B cell (primary cell): ENCODE measurements around the gene ZNF415. TPM values are rescaled to one million over a fixed set of nuclear protein-coding genes. Genes with fewer than 3 reads are reported as not detected.

Source experiments
- ATAC-seq: fragments of 200-7000 bp; cut with Tn5 transposase; one replicate; pipeline ENCODE4 v1.10.0; 2021; ENCODE audit warnings: low read depth, mild to moderate bottlenecking, moderate number of reproducible peaks, moderate library complexity
- CTCF ChIA-PET: fragments of 350-600 bp; sonication (Branson Sonifier 250); formaldehyde crosslinking; loops from one replicate; lab custom pipeline; 2021; ENCODE audit warnings: antibody characterized with exemption, inconsistent platforms; lab: Charles Lee
- POLR2A ChIA-PET: fragments of 350-600 bp; sonication (Branson Sonifier 250); formaldehyde crosslinking; loops from one replicate; lab custom pipeline; 2021; ENCODE audit warnings: antibody characterized with exemption; lab: Charles Lee
- DNase-seq: peaks from one replicate; pipeline ENCODE4 v3.0.0; 2013
- H2AFZ ChIP-seq: 2 replicates; pipeline ENCODE4 v1.6.1; 2012; ENCODE audit warnings: mild to moderate bottlenecking, low read depth, low read length; ENCODE audit not compliant: insufficient read depth, poor library complexity, severe bottlenecking
- H3K27ac ChIP-seq, 2 donors: 1 replicate in 1 of 2; 2 replicates in 1 of 2; pipeline ENCODE4 v1.5.1; 2012 to 2013; ENCODE audit warnings: low read length in 2 of 2, mild to moderate bottlenecking in 2 of 2, moderate library complexity in 1 of 2
- H3K27me3 ChIP-seq, 4 experiments: fragments of 200-600 bp in 1 of 4; sonication (generic) in 1 of 4; replicated peaks in 1 of 4; 1 replicate in 2 of 4; 2 replicates in 2 of 4; pipeline versions ENCODE4 v1.6.1 to v1.7.0; 2013 to 2016; ENCODE audit warnings: low read length in 3 of 4, mild to moderate bottlenecking in 2 of 4, mixed read lengths in 1 of 4, moderate library complexity in 1 of 4; ENCODE audit not compliant: insufficient read depth in 4 of 4, control insufficient read depth in 3 of 4; ENCODE audit errors: control extremely low read depth in 1 of 4
- H3K36me3 ChIP-seq, 2 experiments: replicated peaks in 1 of 2; 1 replicate in 1 of 2; 2 replicates in 1 of 2; pipeline versions ENCODE4 v1.6.1 to v1.7.1; 2013; ENCODE audit warnings: low read length in 1 of 2; ENCODE audit not compliant: insufficient read depth in 2 of 2, control insufficient read depth in 1 of 2; ENCODE audit errors: control extremely low read depth in 1 of 2, extremely low read depth in 1 of 2
- H3K4me1 ChIP-seq, 2 donors: fragments of 200-600 bp in 1 of 2; sonication (generic) in 1 of 2; 1 replicate in 1 of 2; 2 replicates in 1 of 2; pipeline versions ENCODE4 v1.5.1 to v1.6.1; 2013 to 2017; ENCODE audit warnings: low read length in 2 of 2; ENCODE audit not compliant: control insufficient read depth in 2 of 2, insufficient read depth in 2 of 2
- H3K4me2 ChIP-seq: replicated peaks from 2 replicates; pipeline ENCODE3; 2012; ENCODE audit warnings: mild to moderate bottlenecking, low read depth, low read length; ENCODE audit not compliant: poor library complexity, severe bottlenecking
- H3K4me3 ChIP-seq, 5 experiments: fragments of 200-600 bp in 1 of 5; sonication (generic) in 1 of 5; 1 replicate in 3 of 5; 2 replicates in 2 of 5; pipeline versions ENCODE4 v1.5.1 to v1.7.0; 2011 to 2016; ENCODE audit warnings: low read length in 4 of 5, mild to moderate bottlenecking in 4 of 5, low read depth in 2 of 5, control low read depth in 1 of 5, moderate library complexity in 1 of 5; ENCODE audit not compliant: insufficient read depth in 1 of 5; ENCODE audit errors: control extremely low read depth in 1 of 5, extremely low read depth in 1 of 5
- H3K79me2 ChIP-seq: fragments of 200-600 bp; sonication (generic); one replicate; pipeline ENCODE4 v1.6.0; 2016; ENCODE audit warnings: low read length; ENCODE audit not compliant: control insufficient read depth, insufficient read depth
- H3K9ac ChIP-seq: fragments of 200-600 bp; sonication (generic); 2 replicates; pipeline ENCODE4 v1.6.1; 2017; ENCODE audit warnings: mild to moderate bottlenecking, low read length, moderate library complexity
- H3K9me3 ChIP-seq, 3 donors: one replicate each; pipeline versions ENCODE4 v1.6.1 to v1.7.1; 2013; ENCODE audit warnings: low read length in 2 of 3; ENCODE audit not compliant: control insufficient read depth in 2 of 3, insufficient read depth in 1 of 3; ENCODE audit errors: control extremely low read depth in 1 of 3
- H4K20me1 ChIP-seq: 2 replicates; pipeline ENCODE4 v1.6.0; 2012; ENCODE audit warnings: mild to moderate bottlenecking, low read length; ENCODE audit not compliant: insufficient read depth, control insufficient read depth, poor library complexity, severe bottlenecking
- H3K27ac Mint-ChIP-seq: one replicate; pipeline ENCODE4 v1.8.0; 2021; ENCODE audit warnings: mixed read lengths
- H3K27me3 Mint-ChIP-seq: one replicate; pipeline ENCODE4 v1.8.0; 2021; ENCODE audit warnings: mixed read lengths
- H3K4me1 Mint-ChIP-seq: one replicate; pipeline ENCODE4 v1.8.0; 2021; ENCODE audit warnings: mixed read lengths
- H3K4me3 Mint-ChIP-seq: one replicate; pipeline ENCODE4 v1.8.0; 2021; ENCODE audit warnings: mixed read lengths
- H3K9me3 Mint-ChIP-seq: one replicate; pipeline ENCODE4 v1.8.0; 2022; ENCODE audit warnings: mixed read lengths; ENCODE audit not compliant: insufficient read depth
- EZH2 ChIP-seq: IDR thresholded peaks from 2 replicates; pipeline ENCODE4 v1.6.1; 2012; ENCODE audit warnings: borderline replicate concordance, low read depth, mild to moderate bottlenecking, moderate library complexity, low read length; ENCODE audit not compliant: insufficient read depth, poor library complexity, severe bottlenecking
- WGBS: methylation state at CpG from one replicate; pipeline ENCODE4 v1.1.5; 2013; ENCODE audit warnings: missing lambda C conversion rate; ENCODE audit not compliant: insufficient coverage; 5-methylcytosine and 5-hydroxymethylcytosine counted together
- intact Hi-C: fragments of 100-400 bp; cut with micrococcal nuclease; formaldehyde crosslinking; loops from one replicate; pipeline ENCODE4 v1.10.0; 2022
- polyA plus RNA-seq: library from polyadenylated mRNA; depleted of rRNA; stranded (reverse); fragments of >200 nt; gene quantifications from 2 replicates; pipeline ENCODE4 v1.2.3, GENCODE V29; 2012
- total RNA-seq, 2 donors: library from RNA; stranded (reverse); fragments of 120-200 nt in 1 of 2; gene quantifications; 1 replicate in 1 of 2; 2 replicates in 1 of 2; pipeline versions ENCODE4 v1.2.3 to v1.2.4, GENCODE V29; 2013 to 2022
- TF ChIP-seq, protein P1 (sequence below): fragments of 200-600 bp; IDR thresholded peaks from one replicate; pipeline ENCODE4 v1.8.0; 2022; ENCODE audit warnings: antibody characterized with exemption, mild to moderate bottlenecking

The ZNF415 gene
- total and polyA plus RNA-seq, 2 donors (not counting 1 experiment from before 2014, with no cell fraction given): 4.2 to 6.7 TPM

DNA sequence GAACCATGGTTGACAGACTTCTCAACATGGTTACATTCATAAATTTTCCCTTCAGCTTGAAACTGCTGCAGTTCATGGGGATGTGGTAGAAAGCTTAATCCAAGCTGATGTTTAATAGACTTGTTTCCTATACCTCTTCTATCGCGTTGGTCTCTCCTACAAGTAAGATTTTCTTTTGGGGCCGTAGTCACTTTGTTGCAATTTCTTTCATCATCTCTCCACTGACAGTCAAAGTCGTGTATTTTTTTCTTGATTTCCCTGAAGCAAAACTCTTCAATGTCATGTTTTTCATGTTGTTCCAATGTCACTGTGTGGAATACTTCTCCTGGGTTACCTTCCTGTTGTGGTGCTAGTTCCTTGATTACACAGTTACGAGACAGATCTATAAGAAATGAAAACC is 23.2 kb downstream of the ZNF415 start:
- ATAC-seq (no peak), DNase-seq (no peak)
- no peak overlapping the region for H3K9ac ChIP-seq
- H3K27ac ChIP-seq: no peak overlapping the region
- no peaks in the 10 kb centered on the region for H3K4me1 ChIP-seq
- H3K4me2 ChIP-seq: no peak overlapping the region
- Mint-ChIP-seq H3K4me3 (no peak overlapping the region), H3K9me3 (peaks cover 19% of the 10 kb centered on the region), H3K4me1 (no peaks in the 10 kb centered on the region), H3K27ac (no peak overlapping the region), H3K27me3 (no peaks in the 10 kb centered on the region)
- no peaks in the 10 kb centered on the region for H3K79me2 ChIP-seq
- CTCF ChIA-PET: no interaction called here
- peaks cover 14 to 16% of the 10 kb centered on the region in 2 experiments for H3K36me3 ChIP-seq
- intact Hi-C loops: no loop called here
- TF ChIP-seq, protein P1, sequence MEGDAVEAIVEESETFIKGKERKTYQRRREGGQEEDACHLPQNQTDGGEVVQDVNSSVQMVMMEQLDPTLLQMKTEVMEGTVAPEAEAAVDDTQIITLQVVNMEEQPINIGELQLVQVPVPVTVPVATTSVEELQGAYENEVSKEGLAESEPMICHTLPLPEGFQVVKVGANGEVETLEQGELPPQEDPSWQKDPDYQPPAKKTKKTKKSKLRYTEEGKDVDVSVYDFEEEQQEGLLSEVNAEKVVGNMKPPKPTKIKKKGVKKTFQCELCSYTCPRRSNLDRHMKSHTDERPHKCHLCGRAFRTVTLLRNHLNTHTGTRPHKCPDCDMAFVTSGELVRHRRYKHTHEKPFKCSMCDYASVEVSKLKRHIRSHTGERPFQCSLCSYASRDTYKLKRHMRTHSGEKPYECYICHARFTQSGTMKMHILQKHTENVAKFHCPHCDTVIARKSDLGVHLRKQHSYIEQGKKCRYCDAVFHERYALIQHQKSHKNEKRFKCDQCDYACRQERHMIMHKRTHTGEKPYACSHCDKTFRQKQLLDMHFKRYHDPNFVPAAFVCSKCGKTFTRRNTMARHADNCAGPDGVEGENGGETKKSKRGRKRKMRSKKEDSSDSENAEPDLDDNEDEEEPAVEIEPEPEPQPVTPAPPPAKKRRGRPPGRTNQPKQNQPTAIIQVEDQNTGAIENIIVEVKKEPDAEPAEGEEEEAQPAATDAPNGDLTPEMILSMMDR: no peak
- TF ChIP-seq EZH2: no peak
- no peak overlapping the region for H3K4me3 ChIP-seq
- no peak overlapping the region for H2AFZ ChIP-seq
- no peaks in the 10 kb centered on the region for H3K27me3 ChIP-seq
- no CpG with 5 or more reads among the region's 5 CpGs for WGBS
- no peaks in the 10 kb centered on the region for H4K20me1 ChIP-seq
- peaks cover 4 to 13% (median 8%) of the 10 kb centered on the region in 3 donors for H3K9me3 ChIP-seq
- POLR2A ChIA-PET: no interaction called here
